HG03095 (cell line): ENCODE measurements around the gene TRPM3.

ENCODE experiments used
- ATAC-seq: cut with Tn5 transposase; IDR thresholded peaks from one replicate; pipeline ENCODE4 v1.9.1; 2021; ENCODE audit warnings: moderate library complexity; ENCODE audit not compliant: unreplicated experiment

TRPM3 gene

DNA sequence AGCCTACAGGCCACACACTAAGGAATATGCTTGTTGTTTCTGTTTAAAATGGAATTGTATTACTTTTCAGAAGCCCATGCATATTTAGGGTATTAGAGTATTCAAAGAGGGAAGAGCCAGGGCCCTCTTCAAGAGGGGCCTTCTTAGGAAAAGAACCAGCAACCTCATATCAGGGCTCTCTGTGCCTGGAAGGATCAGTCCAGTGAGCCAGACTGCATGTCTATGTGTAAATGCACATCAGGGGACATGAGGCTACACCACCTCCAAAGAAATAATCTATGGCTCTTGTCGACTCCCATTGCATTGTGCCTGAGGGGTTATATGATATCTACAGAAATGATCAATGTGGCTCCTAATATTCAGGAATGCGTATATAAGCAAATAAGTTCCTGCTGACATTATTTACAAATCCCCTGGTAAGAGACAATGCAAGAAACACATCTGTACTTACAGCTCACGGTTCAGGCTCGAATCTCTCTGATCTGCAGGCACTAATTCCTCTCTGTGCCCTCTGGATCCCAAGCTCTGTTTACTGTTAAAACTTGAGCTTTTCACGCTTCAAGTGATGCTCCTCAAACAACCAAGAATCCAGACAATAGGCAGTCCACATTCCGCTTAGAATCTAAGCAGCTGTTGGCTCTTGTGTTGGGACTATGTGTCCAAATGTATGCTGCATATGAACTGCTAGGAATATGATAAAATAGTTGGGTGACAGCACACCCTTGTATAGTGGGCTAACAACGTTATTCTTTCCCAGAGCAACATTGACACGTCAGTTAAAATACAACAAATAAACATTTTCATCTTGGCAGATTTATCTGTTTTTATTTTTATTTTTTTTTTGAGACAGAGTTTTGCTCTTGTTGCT lies 556.7 kb downstream of the TRPM3 start:
- ATAC-seq: no peak

DNA sequence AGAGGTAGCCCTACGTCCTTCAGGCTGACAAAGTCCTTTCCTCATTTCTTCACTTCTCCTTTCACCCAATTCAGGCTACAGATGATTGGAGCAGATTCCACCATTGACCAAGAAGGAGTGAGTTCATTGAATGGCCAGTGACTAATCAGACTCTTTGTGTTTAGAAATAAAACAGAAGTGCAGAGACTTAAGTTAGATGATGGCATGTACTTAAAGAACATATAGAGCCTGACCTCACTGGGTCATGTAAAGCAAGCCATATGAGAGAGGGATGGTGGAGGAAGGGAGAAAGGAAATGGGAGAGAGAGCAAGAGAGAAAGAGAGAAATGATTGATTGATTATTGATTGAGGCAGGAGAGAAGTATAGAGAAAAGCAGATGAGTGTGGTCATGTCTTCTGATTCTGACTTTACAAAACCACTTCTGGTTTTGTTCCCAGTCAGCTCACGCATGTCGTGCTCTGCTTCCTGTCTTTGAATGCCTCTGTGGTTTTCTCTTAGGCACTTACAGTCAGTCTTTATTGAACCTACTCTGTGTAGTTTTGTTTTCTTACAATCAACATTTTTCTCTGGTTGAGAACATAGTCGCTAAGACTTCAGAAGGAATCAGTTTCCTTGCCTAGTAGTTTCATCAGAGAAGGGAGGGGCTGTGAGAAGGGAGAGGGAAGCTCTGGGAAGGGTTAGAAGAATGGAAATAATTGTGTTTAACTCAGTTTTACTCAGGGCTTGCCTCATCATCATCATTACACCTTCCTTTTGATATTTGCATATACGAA lies 557.8 kb downstream of the TRPM3 start:
- peak; percentile 97 for ATAC-seq

DNA sequence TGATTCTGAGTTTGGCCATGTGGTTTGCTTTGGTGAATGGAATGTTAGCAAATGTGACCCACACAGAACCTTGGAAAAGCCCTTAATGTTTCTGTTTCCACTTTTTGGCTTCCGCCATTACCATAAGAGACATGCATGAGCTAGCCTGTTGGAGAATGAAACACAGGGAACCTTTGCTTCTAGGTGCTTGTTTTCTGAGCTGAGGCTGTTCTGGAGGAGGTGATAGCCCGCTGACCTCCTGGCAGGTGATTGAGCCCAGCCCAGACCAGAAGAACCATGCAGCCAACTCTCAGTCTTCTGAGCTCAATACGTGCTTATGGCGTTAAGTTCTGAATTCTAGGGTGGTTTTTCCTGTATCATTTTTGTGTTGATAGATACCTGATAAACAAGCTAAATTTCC lies 558.4 kb downstream of the TRPM3 start:
- ATAC-seq: no peak

DNA sequence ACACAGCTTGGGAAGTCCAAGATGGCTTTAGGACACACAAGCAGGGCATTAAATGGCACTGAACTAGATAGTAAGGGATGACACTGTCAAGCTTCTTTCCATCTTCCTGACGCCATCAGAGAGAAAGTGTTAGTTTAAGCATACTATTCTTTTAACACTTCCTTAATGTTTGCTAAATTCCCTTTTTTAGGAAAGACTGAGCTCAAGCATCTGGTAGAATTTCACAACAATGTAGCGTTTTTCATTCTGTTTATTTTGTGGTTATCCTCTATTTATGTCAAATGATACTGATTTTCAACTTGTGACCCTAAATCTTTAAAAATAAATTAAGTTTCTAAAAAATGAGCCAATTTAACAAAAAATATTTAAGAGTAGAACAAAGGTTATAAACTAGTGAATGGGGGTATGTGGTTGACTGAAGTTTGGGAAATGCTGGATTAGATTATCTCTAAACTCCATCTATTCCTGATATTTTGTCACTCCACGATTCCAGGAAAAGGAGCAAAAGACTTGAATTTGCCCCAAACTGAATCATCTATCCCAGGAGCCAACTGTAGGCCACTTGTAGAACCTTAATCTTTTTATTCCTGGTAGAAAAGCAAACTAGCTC lies 559.5 kb downstream of the TRPM3 start:
- ATAC-seq: no peak

DNA sequence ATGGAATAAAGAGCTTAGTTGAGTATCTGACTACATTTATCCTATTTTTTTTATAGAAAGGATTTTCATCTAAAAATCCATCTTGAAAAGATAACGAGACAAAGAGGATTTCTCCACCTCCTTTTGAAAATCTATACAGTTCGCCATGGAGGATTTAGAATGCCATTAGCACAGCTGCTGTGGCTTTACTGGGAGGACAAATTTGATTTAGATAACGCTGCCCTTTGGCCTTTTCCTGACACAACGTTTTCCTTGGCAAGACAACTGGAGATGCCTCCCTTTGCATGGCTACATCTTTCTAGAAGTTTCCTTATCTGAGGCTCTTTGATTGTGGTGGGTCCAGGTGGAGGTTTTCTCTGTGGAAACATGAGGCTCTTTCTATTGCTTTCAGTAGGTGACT lies 560.3 kb downstream of the TRPM3 start:
- ATAC-seq: no peak

DNA sequence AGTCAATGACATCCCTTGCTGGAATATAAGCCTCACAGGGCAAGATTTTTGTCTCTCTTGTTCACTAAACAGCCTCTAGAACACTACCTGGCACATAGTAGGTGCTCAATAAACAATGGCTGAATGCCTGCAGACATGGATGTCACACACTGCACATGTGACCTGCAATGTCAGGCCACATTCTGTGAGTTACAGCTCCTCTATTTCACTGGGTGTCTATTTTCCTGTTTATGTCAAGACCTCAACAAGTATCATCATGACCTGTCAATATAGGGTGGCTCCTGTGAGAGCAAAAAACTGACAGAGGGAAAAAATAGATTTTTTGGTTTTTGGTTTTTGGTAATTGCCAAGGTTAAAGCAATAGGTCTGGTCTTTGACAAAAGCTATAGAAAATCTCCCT lies 562.3 kb downstream of the TRPM3 start:
- no peak for ATAC-seq

DNA sequence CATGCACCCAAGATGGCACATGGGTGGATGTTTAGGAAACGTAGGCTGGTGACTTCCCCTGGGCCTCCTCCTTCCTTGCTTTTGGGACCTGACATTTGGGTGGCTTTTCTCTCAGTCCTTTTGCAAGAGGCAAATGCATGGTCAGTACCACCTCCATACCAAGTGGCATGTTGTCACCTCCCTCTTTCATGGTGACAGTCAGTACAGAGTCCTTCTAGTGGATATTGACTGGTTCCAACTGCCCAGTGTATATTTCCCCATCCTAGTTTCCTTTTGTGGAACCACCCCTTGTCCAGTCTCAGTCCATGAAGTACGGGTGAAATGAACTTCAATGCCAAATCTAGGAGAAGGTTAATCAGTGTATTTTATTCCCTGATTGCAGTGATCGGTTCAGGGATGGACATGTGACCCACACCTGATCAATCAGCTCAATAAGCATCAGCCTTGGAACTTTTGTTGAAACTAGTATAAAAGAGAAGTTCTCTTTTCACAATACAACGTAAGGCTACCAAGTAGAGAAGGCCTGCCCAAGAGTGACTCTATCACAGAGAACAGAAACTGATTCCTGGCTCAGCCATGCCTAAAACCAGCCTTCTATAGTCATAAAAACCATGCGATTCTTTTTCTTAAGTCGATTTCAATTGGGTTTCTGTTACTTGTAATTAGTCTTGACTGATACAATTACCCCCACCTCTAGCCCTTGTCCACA lies 563.6 kb downstream of the TRPM3 start:
- ATAC-seq: peak; percentile 97

DNA sequence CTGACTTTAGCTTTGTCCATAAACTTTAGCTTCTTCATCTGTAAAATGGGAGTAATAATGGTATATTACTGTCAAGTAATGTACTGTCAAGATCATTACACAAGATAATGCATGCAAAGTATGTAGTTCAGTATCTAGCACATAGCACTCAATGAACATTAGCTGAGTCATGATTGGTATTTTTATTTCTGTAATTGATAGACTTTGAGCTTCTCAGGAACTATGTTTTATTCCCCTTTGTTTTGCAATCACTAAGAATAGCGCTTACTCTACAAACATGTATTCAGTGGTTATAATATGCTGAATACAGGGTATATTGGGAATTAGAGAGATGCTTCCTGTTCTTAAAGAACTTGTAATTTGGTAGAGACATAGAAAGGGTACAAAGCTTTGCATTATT lies 564.6 kb downstream of the TRPM3 start:
- ATAC-seq: no peak

DNA sequence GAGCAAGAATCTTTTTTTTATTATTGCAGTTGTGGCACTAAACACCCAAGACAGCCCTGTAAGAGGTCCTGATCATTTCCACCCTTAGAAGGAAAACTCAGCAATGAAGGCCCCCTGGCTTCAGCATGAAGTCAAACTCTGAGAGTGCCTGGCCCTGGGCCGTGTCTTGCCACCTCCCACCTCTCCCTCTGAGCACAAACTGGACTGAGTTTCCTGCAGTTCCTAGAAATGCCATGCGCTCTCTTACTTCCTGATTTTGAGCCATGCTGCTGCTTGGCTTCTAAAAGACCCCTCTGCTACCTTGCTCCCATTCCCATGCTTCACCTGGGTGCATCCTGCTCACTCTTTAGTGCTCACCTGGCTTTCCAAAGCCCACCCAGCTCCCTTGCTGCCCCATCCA lies 566.5 kb downstream of the TRPM3 start:
- no peak for ATAC-seq

DNA sequence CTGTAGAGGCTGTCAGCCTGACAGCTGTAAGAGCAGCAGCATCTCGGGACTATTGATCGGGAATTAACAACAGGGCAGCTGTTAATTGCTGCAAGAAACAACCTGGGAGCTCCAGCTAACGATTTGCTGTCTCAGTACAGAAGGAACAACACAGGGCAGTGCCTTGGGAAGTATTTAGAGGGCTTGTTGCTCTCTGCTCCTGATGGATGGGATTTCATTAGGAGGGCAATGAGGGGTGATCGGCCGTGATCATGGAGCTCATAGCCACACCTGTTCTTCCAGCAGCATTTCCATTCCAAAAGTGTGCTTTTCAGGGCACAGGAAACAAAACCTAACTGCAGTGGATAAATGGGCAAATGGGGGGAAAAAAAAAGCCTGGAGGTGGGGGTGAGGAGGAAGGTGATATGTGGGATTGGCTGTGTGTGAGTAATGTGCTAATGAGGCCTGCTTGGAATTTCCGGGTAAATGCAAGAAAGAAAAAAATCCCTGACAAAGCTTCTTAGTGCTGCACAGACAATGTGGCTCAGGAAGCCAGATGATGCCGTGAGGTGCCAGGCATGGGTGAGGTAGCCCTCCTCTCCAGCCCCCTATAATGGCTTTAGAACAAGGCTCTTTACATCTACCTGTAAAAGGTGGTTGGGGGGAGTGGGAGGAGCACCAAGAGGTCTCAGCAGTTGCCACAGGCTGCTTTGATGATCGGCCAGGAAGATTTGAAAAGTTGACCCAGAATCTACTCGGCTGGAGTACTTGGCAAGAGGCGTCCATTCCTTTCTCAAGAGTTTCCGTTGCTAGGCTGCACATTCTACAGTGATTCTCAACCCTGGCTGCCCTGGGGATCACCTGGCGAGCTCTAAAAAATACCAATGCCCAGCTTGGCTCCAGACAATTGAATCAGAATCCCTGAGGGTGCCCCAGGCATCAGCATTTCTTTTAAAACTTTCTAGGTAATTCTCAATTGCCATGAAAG lies 567.4 kb downstream of the TRPM3 start:
- no peak for ATAC-seq

DNA sequence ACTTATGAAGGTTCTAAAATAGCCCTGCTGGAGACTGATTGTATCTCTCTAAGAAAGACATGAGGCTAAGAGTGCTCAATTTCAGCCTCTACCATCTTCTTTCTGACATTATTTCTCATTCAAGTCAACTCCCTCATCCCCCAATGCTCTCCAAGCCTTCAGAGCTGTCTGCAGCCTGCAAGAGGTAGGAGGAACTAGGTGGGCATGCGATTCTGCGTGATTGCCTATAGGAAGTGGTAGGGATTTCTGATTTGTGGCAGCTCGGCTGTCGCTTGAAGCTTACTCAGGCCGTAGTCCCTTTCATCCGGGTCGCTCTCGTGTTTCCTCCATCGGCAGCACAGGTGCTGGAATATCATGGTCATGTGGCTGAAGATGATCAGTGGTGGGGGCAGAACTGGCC lies 568.9 kb downstream of the TRPM3 start:
- no peak for ATAC-seq

DNA sequence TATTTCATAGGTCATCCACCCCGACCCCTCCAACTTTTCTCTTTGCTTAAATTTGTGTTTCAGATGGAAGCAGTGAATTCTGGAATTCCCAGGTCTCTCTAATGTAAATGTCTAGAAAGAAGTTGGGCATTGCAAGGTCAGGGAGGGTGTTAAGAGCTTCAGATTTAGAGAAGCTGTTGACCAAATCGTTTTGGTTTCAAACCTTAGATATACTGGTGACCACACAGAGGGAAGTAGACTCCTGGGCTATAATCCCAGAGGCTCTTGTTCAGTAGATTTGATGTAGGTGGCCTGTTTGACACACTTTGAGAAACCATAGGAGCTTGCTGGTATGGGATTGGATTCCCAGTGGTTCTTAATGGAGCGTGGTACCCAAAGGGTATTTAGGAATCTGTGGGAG lies 569.6 kb downstream of the TRPM3 start:
- ATAC-seq: no peak

DNA sequence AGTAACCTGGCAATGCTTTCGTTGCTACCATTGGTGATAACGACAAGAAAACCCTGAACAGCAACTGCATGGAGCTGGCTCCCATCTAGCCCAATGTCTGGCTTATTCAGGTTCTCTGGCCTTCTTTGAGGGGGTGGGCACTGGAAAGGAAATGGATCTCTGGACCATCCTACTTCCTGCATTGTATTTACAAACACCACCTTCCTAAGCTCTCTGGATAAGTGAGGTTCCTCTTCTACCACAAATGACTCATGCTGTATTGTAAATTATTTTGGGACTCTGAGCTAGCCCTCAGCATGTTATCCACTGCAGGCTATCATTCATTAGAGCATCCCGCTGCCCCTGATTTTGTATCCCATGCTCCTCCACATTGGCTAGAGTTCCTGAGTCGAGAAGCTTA lies 570.0 kb downstream of the TRPM3 start:
- no peak for ATAC-seq

DNA sequence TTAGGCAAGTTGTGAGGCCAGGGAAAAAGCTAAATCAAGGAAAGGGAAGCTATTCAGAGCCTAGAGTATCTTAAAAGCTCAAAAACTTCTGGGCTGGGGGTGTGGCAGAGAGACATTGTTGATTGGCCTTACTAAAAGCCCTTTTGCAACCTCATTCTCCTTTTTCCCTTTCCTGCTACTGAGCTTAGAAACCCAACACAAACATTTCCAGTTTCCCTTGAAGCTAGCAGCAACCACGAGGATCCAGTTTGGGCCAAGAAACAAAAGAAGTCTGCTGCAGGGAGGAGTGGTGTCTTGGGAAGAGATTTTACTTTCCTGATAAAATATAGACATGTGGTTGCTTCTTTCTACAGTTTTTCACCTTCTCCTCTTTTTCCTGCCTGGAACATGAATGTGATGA lies 571.5 kb downstream of the TRPM3 start:
- ATAC-seq: no peak

DNA sequence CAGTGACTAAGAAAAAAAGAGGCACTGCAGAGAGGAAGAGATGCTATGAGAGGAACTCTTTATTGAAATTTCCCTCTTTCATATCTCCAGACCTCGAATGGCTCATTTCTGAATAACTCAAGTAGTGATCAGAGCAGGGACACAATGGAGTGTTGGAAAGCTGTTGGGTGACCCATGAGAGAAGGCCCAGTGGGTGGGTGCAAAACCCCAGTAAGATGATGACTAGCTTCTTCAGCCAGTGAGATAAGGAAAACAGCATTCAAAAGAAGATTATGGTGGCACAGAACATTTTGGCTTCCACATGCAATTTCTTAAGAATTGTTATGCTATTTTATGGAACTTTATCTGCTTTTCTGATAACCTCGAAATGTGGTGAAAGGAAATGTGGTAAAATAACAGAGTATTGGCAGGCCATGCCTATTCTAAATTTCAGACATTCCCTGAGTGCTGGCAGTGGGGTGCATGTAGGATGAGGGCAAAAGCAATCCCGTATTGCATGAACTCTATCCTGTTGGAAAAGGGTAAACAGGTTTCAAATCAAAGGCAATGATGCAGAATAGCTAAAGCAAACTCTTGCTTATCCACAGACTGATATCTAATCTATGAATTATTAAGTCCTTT lies 579.0 kb downstream of the TRPM3 start:
- no peak for ATAC-seq

DNA sequence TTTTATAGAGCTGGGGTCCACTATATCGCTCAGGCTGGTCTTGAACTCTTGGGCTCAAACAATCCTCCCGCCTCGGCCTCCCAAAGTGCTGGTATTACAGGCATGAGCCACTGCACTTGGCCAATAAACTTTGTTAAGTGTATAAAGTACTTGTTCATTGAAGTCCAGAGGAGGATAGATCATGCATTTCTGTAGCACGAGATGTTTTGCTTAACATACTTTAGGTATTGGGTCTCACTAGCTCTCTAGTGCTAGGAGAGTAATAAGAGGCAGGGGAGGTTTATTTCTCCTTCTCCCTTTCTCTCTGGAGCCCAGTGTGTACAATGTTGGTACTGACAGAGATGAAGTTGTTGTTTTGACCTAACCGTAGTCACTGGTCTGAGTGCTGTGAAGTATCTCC lies 581.4 kb downstream of the TRPM3 start:
- ATAC-seq: no peak

DNA sequence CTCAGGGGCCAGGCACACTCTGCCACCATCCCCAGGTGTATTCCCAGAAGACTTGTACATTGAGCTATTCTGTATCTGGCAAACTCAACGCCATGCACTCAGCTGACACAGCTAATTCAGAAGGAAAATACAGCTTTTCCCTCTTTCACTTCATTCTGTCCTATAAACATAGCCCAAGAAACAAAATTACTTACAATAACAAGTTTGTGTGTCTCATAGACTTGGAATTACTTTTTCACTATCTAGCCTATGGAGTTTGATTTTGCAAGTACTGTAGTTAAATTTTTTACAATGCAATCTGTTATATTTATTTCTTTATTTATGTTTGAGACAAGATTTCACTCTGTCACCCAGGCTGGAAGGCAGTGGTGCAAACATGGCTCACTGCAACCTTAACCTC lies 581.9 kb downstream of the TRPM3 start:
- ATAC-seq: no peak

DNA sequence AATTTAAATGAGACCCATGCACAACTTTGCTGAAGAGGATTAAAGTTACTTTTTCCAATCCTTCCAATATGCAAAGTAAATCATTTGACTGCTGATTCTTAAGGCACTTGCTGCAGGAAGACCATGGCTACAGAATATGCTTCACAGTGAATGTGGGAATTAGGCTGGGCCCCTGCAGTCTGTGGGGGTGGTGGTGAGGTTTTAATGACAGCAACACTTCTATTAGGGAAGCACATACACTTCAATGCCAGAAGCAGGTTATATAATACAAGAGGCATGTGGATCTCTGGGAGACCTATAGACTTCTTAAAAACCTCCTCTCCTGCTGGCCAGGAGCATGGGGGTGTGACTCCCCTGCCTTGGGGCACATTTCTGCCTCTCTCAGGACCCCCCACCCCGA lies 582.4 kb downstream of the TRPM3 start:
- no peak for ATAC-seq

DNA sequence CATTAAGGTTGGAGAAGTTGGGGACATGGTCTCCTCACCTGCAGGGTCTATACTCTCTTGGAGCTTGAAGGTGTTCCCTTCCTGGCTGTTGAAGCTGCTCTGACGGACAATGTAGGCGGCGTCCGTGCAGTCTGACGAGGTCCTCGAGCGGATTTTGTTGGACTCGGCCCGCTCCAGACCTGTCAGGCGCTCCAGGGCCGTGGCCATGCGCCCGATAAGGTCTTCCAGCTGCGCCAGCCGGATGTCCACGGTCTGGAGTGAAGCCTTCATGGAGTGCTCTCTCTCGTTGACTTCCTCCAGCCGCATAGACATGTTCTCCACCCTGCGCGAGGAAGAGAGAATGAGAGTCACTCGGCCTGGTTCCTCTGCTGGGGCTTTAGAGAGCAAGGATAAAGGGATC lies 584.3 kb downstream of the TRPM3 start:
- ATAC-seq: no peak
